GM13976 (cell line): ENCODE data around the gene SUGCT.

ENCODE experiments used
- DNase-seq: peaks from one replicate; pipeline ENCODE4 v3.0.0; 2012; ENCODE audit warnings: low spot score
- CTCF ChIP-seq: IDR thresholded peaks from 2 replicates; pipeline ENCODE4 v1.5.1; 2012; ENCODE audit warnings: borderline replicate concordance, mild to moderate bottlenecking; ENCODE audit not compliant: insufficient read depth; ENCODE audit errors: extremely low read depth, missing control alignments, control extremely low read depth
- in situ Hi-C: fragments of 300-500 bp; cut with MboI; formaldehyde crosslinking; loops from one replicate; pipeline ENCODE4 v1.12.0; 2022; ENCODE audit warnings: low sequenced_read_pairs, mixed read lengths, inconsistent platforms; ENCODE audit not compliant: unreplicated experiment

SUGCT gene

GRCh38 chr7:40316176-40316575, 181.4 kb downstream of the SUGCT start:
- in situ Hi-C loops = no loop called here
- DNase-seq = no peak
- no peak for TF ChIP-seq CTCF

DNA sequence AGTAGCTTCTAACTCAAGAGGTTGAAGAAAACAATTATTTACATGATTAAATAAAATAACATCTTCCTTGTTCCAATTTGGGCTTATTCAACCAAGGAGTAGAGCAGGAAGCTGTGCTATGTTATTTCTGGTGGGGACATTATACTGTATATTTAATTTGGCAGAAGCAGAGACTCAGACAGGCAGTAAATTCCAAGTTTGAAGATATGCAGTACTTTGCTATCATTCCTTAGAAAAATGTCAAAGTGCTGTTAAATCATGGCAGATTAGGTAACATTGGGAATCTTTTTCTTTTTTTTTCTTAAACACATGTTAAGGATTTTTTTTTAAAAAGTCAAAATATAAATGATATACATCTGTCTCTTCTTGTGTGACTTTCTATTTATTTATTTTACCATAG, 190.1 kb downstream of the SUGCT start:
- no peak for TF ChIP-seq CTCF
- in situ Hi-C loops = loop anchor here (25.0 kb wide), 1 partner anchor 1362 kb away; no protein-coding TSS in a partner anchor
- no peak for DNase-seq

- no peak for TF ChIP-seq CTCF
- in situ Hi-C loops = loop anchor here (25.0 kb wide), 1 partner anchor 1360 kb away; no protein-coding TSS in a partner anchor
- DNase-seq = no peak
These were observed 192.3 kb downstream of the SUGCT start for GRCh38 chr7:40327113-40327512.

GRCh38 chr7:40327873-40328272, 193.1 kb downstream of the SUGCT start:
- DNase-seq = no peak
- no peak for TF ChIP-seq CTCF
- in situ Hi-C loops = loop anchor here (25.0 kb wide), 1 partner anchor 1359 kb away; no protein-coding TSS in a partner anchor

DNA sequence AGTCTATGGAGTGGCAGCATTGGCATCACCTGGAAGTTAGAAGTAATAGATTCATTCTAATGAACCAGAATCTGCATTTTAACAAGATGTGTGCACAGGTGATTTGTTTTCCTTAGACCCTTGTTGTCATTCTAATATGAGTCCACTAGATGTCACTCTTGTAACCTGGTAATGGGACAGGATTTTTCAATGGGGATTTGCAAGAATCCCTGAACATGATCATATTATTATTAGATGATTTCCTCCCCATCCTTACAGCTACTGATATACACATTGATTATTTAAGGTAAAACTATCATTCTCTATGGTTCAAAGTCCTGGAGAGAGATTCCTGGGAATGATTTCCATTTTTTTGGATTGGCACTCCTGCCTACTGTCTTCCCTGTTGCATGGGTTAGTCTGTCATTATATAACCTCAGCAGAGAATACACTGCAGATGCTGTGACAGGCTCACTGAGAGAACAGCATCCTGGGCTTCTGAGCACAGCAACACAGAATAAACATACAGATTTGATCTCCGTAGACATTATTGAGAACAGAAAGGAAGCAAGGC, 194.9 kb downstream of the SUGCT start:
- TF ChIP-seq CTCF = peak; percentile 51
- DNase-seq = peak; percentile 52
- in situ Hi-C loops = loop anchor here (25.0 kb wide), 1 partner anchor 1358 kb away; no protein-coding TSS in a partner anchor

DNA sequence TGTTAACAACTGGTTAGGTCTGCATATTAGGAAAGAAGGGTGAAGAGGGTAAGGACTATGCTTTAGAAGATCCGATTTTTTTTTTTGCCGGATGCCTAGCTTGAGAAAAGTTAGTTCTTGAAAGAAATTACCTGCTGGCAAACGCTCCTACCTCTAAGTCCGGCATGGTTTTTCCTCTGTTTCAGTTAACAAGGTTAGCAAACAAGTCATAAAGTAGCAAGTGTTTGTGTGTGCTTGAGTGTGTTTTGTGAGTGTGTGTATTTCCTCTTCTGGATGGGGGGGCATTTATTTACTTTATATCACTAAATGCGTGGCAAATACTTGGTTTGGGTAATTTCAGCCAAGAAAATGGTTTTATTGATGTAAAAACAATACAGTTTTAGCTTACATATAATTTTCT, 195.6 kb downstream of the SUGCT start:
- TF ChIP-seq CTCF = no peak
- in situ Hi-C loops = loop anchor here (25.0 kb wide), 1 partner anchor 1357 kb away; no protein-coding TSS in a partner anchor
- DNase-seq = no peak
